ENCODE data around the gene CYP26B1. TPM values are rescaled to one million over a fixed set of nuclear protein-coding genes. Genes with fewer than 3 reads are reported as not detected.

CYP26B1 gene
- total and polyA plus RNA-seq, 2 of the 8 experiments (the other 6 are each of a cell fraction or from before 2014, with no cell fraction given): 0.06 to 0.69 TPM

GRCh38 chr2:72181616-72182015 lies 34.0 kb upstream of the CYP26B1 start (continued):
- TF ChIP-seq CTCF (IDR thresholded peaks at IDR 0.05; ENCODE audit: control extremely low read depth in 1 of 3, insufficient read depth in 1 of 3, low read depth in 1 of 3, low read length in 3 of 3) (no peak), TAF7 (optimal IDR thresholded peaks at IDR 0.05; ENCODE audit: borderline replicate concordance, low read depth, low read length) (no peak), KDM4A (IDR thresholded peaks at IDR 0.05; ENCODE audit: low read depth, low read length, severe bottlenecking) (no peak), SAP30 (IDR thresholded peaks at IDR 0.05; ENCODE audit: insufficient read depth, insufficient replicate concordance, low read length) (no peak)

Data from H1 (cell line).